Renal cortical epithelial cell (primary cell): ENCODE data around the gene SHC1. TPM values are rescaled to one million over a fixed set of nuclear protein-coding genes. Genes with fewer than 3 reads are reported as not detected.
A peak's percentile ranks its signal among the peaks of the same experiment; 100 is the strongest.

Experiments used
- DNase-seq: peaks from one replicate; pipeline ENCODE4 v3.0.0-alpha.2; 2011; ENCODE audit warnings: low read depth
- total RNA-seq: library from RNA; depleted of rRNA; stranded (reverse); fragments of >200 nt; gene quantifications from 2 replicates; pipeline ENCODE4 v1.2.3, GENCODE V29; 2014

Gene SHC1
- total RNA-seq, 1 donor from 2014 or later: 107 TPM

- DNase-seq: no peak
Measured at GRCh38 chr1:154957091-154957657, 13.4 kb downstream of the SHC1 start.

DNA sequence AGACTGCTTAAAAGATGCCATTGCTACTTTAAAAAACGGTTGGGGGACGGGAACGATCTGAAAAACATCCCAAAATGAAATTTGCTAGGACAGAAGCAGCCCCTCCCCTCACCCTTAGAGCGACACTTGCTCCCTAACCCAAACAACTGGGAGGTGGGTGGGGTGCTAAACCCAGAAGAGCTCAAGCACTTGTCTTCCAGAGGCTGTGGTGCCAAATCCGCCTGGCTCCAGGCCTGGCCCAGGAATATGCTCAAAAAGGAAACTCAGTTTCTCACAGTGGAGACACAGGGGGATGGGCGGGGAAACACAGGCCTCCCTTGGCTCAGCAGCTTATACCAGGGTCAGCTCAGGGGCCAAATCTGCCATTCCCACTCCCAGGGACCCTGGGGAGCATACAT is 14.0 kb downstream of the SHC1 start:
- DNase-seq: no peak

DNA sequence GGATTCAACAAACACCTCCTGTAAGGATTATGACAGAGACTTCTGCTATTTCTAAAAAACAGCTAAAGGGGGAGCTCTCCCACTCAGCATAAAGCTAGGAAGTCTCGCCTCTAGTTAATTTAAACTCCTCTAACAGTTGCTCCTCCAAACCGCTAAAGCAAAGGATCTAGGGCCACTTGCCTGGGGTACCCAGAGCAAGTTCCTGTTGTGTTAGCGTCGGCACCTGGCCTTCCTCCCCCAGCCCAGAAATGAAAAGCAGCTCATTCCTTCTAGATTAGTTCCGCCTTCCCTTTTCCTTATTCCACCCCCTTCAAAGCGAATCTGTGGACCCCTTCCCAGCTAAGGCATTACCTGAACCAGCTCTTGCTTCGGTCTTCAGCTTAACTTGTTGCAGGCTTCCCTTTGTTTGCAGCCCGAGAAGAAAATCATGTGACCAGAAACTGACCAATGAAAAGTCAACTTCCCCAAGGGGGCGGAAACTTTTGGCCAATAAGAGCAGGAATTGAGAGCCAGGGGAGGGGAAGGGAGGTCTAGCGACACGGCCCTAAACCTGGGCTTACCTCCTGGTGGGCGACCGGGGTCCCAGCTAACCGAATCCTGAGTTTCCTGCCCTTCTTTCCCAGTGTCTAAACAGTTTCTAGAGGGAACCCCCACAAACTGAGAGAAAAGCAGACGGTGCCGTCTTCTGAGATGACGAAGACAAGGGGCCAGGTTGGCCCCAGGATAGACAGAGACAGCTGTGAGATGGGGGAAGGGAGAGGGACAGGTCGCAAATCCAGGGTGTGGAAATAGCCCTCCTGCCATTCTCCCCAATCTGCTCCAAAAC is 14.6 kb downstream of the SHC1 start, which contains the start of gene PBXIP1:
PBXIP1 (minus strand) TSS at position 382 of the 826 bp plus-strand sequence. CDS start 2,378 bp downstream, outside the sequence.
- peak; percentile 94 for DNase-seq

DNA sequence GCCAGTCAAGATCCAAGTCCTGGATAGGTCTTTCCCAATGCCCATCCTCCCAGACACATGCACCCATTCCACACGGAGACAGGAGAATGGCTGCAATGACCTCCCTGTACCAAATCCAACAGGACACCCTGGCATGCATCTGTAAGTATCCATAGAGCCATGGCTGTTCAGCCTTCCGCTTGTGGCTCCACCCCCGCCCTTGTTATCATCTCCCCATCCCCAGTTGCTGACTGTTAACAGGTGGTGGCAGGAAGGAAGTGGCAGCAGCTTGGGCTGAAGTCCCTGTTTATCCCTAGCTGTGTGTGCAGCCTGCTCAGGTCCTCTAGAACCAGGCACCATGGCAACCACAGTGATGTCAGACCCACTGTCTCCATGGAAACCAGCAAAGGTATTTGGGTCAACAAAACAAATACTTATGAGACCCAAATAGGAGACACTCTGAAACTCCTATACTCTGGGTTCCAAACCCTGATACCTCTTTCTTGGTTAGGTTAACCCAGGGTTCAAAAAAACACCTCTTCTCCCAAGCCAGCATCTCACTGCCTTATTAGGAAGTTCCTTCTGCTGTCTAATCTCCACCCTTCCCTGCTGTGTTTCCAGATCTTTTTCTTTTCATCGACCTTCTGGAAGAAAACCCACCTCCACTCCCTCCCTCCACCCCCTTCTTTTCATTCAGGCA is 15.4 kb downstream of the SHC1 start:
- peak; percentile 81 for DNase-seq

GRCh38 chr1:154954541-154954940 is 16.0 kb downstream of the SHC1 start:
- DNase-seq: no peak

DNA sequence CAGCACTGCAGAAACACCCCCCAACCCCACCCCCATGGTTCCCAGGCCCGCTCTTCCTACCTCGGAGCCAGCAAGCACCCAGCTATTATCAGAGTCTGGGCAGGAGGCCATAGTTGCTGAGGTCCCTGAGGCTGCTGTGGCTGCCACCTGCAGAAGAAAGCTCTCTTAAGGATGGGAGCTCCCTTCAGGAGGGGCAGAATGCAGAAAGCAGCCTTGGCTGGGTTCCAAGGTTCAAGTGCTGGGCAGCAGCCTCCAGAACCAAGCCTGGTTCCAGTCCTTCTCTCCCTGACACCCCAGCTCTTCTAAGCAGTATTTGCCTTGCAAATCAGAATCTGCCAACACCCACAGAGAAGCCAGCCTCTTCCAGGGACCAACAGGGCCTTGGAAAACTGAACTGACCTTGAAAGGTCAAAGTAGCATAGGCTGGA is 16.9 kb downstream of the SHC1 start:
- no peak for DNase-seq

DNA sequence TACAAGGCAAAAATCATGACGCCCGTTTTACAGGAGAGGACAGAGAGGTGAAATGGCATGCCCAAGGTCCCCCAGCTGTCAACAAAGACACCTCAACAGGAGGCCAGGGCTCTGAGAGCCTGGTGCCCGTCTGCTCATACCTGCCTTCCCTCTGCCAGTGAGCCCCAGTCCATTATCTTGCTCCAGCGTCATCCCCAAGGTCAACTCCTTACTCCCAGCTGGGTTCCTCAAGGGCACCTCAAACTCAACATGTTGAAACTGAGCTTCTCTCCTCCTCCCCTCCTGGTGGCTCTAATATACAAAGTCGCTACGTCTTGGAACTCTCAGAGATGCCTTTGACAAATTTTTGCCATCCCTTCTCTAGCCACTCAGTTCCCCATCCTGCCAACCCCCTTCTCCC is 17.9 kb downstream of the SHC1 start:
- DNase-seq: no peak

DNA sequence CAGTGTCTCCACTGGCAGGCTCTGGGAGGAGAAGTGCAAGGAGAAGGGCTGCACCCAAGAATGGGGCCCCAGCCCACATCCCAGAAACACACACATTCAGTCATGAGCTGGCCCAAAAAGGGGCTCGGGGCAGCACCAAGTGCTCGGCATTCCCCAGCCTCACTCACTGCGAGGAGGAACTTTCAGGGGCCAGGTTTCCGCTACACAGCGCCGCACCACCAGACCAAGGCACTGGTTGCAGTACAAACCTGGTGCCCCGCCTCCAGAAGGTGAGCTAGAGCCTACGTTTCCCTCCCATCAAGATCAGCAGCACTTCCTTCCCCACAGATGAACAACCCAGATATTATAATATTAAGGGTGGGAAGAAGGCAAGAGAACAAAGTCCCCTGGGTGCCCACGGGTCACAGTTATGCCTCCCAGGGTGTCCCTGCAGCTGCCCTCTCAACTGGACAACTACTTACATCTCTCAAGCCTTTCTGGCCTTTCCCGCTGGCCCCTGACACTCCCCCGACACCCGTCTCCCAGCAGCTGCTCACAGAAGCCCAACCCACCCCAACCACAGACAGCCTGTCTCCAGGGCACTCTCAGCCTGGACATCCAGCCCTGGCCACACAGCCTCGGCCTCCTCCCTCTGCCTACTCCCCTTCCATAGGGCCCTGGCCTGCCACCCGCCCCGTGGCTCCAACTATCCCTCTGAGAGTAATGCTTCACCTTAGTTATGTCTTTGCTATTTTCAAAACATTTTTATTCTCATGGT is 18.5 kb downstream of the SHC1 start:
- no peak for DNase-seq

GRCh38 chr1:154948079-154948478 is 22.5 kb downstream of the SHC1 start:
- no peak for DNase-seq

DNA sequence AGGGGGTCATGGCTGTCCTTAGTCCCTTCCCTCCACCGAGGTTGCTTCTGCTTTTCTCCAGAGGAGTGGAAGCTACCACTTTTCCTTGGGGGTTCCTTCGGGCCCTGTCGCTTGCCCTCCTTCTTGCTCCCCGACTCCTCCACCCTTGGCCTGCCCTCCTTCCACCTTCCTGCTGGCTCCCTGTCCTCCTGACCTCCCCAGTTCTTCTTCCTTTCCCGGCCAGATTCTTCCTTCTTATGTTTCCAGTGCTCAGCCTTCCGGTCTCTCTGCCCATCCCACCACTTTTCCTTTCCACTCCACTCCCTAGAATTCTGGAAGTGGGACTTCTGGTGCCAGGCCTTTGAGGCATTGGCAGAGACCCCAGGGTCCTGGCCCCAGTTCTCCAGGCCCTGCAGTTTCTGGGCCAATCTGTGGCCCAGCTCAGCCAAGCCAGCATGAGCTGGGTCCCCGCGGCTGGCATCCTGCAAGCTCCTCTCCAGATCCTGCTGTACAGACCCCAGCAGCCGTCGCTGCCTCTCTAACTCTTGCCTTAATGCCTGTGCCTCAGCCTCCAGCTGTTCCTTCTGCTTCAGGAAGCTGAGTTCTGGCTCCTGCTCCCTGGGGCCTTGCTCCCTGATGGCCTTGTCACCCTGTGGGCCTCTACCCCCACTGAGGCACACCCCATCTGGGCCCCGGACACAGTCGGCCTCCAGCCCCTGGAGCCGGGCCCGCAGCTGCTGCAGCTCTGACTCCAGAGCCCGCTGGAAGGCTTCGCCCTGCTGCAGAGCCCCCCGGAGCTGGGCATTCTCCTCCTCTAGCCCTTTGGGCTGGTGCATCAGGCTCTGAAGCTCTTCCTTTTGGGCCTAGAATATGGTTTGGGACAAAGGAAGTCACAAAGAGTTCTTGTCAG is 24.3 kb downstream of the SHC1 start:
- DNase-seq: no peak

DNA sequence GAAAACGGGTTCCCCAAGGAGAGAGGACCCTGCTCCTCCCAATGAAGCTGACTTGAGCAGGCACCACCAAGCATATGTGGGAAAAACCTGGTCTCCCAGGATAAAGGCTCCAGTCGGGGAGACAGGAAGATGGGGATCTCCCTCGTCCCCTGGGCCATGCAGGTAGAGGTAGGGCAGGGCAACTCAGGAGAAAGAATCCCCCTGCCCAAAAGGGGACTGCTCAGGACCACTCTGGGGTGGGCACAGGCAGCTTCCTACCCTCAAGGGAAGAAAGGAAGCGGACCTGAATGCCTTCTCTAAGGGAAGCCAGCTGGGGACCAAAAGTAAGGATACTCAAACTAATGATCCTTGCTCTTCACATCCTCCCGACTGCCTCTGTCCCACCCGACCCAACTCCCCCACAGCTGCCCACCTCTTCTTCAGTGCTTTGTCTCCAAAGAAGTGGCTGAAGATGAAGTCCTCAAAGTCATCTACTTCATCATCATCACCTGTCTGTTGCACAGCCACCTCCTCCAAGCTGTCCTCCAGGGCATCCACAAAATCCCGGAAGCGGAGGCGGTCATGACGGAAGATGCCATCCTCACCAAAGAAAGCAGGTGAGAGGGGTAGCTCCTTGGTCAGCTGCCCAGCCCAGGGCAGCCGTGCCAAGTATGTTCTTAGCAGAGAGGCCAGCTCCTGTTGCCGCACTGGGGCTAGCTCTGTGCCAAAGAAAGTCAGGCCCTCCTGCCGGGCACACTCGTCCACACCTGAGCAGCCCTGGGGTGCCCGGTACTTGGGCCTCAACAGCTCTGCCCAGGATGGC is 25.2 kb downstream of the SHC1 start:
- no peak for DNase-seq

GRCh38 chr1:154944401-154945159 is 26.0 kb downstream of the SHC1 start:
- no peak for DNase-seq

GRCh38 chr1:154943649-154944400 is 26.7 kb downstream of the SHC1 start:
- no peak for DNase-seq

- no peak for DNase-seq
Measured at GRCh38 chr1:154941333-154942013, 29.1 kb downstream of the SHC1 start.

- no peak for DNase-seq
Measured at GRCh38 chr1:154940651-154941194, 29.8 kb downstream of the SHC1 start.

- no peak for DNase-seq
Measured at GRCh38 chr1:154940213-154940560, 30.4 kb downstream of the SHC1 start.

- DNase-seq: no peak
Measured at GRCh38 chr1:154938604-154939399, 31.7 kb downstream of the SHC1 start.
